H9 (cell line): ENCODE results near the gene ME3. TPM values are rescaled to one million over a fixed set of nuclear protein-coding genes. Genes with fewer than 3 reads are reported as not detected.

Experiments
- DNase-seq: peaks from one replicate; pipeline ENCODE4 v3.0.0-alpha.2; 2017
- H2AFZ ChIP-seq: one replicate; pipeline ENCODE4 v1.6.1; 2013; ENCODE audit warnings: mild to moderate bottlenecking, low read length, control low read depth, moderate library complexity
- H2AK5ac ChIP-seq: 2 replicates; pipeline ENCODE4 v1.6.1; 2013; ENCODE audit warnings: low read length, control low read depth, mixed read lengths; ENCODE audit not compliant: insufficient read length
- H2BK120ac ChIP-seq: one replicate; pipeline ENCODE4 v1.6.1; 2013; ENCODE audit warnings: low read depth, mild to moderate bottlenecking, low read length, control low read depth, inconsistent platforms; ENCODE audit not compliant: poor library complexity, severe bottlenecking
- H2BK12ac ChIP-seq: 2 replicates; pipeline ENCODE4 v1.6.1; 2013; ENCODE audit warnings: low read length, control low read depth, mixed read lengths, low read depth; ENCODE audit not compliant: insufficient read length
- H2BK15ac ChIP-seq: 2 replicates; pipeline ENCODE4 v1.6.1; 2013; ENCODE audit warnings: low read depth, low read length, control low read depth
- H2BK20ac ChIP-seq: one replicate; pipeline ENCODE4 v1.6.1; 2013; ENCODE audit warnings: low read depth, mild to moderate bottlenecking, low read length, control low read depth, inconsistent platforms; ENCODE audit not compliant: poor library complexity, severe bottlenecking
- H2BK5ac ChIP-seq: 2 replicates; pipeline ENCODE4 v1.6.1; 2013; ENCODE audit warnings: low read length, control low read depth, mixed read lengths; ENCODE audit not compliant: insufficient read length
- H3K14ac ChIP-seq: 2 replicates; pipeline ENCODE4 v1.6.1; 2013; ENCODE audit warnings: low read length, control low read depth; ENCODE audit not compliant: insufficient read depth
- H3K18ac ChIP-seq: 2 replicates; pipeline ENCODE4 v1.6.1; 2013; ENCODE audit warnings: low read depth, mild to moderate bottlenecking, mixed read lengths, low read length, control low read depth; ENCODE audit not compliant: insufficient read length
- H3K23ac ChIP-seq: 2 replicates; pipeline ENCODE4 v1.6.1; 2013; ENCODE audit warnings: low read length, control low read depth, mixed read lengths, low read depth; ENCODE audit not compliant: insufficient read length
- H3K23me2 ChIP-seq: 2 replicates; pipeline ENCODE4 v1.6.1; 2013; ENCODE audit warnings: low read depth, mild to moderate bottlenecking, mixed read lengths, low read length, control low read depth; ENCODE audit not compliant: insufficient read length, poor library complexity, severe bottlenecking
- H3K27ac ChIP-seq: 2 replicates; pipeline ENCODE4 v1.5.1; 2013; ENCODE audit warnings: low read length, control low read depth, mixed read lengths, low read depth; ENCODE audit not compliant: insufficient read length
- H3K27me3 ChIP-seq: 2 replicates; pipeline ENCODE4 v1.6.1; 2013; ENCODE audit warnings: low read length, control low read depth, inconsistent platforms; ENCODE audit not compliant: insufficient read depth
- H3K4ac ChIP-seq: 2 replicates; pipeline ENCODE4 v1.6.1; 2013; ENCODE audit warnings: low read depth, mild to moderate bottlenecking, control low read depth, inconsistent platforms, low read length, moderate library complexity
- H3K4me1 ChIP-seq: 2 replicates; pipeline ENCODE4 v1.6.1; 2013; ENCODE audit warnings: low read length, control low read depth, inconsistent platforms; ENCODE audit not compliant: insufficient read depth
- H3K4me2 ChIP-seq: 2 replicates; pipeline ENCODE4 v1.6.1; 2013; ENCODE audit warnings: low read length, control low read depth, mixed read lengths; ENCODE audit not compliant: insufficient read length, insufficient read depth
- H3K56ac ChIP-seq: 2 replicates; pipeline ENCODE4 v1.6.1; 2013; ENCODE audit warnings: low read depth, mild to moderate bottlenecking, mixed read lengths, low read length, control low read depth; ENCODE audit not compliant: insufficient read length
- H3K79me1 ChIP-seq: 2 replicates; pipeline ENCODE4 v1.6.1; 2013; ENCODE audit warnings: low read depth, mild to moderate bottlenecking, moderate library complexity, low read length, control low read depth, inconsistent platforms; ENCODE audit not compliant: insufficient read depth, poor library complexity, severe bottlenecking
- H3K79me2 ChIP-seq: 2 replicates; pipeline ENCODE4 v1.6.1; 2013; ENCODE audit warnings: low read length, control low read depth, inconsistent platforms; ENCODE audit not compliant: insufficient read depth
- H3K9ac ChIP-seq: 2 replicates; pipeline ENCODE4 v1.6.1; 2013; ENCODE audit warnings: low read length, control low read depth, mixed read lengths; ENCODE audit not compliant: insufficient read length; ENCODE audit errors: extremely low read depth
- H3K9me3 ChIP-seq: one replicate; pipeline ENCODE4 v1.6.1; 2013; ENCODE audit warnings: low read depth, low read length, inconsistent platforms; ENCODE audit not compliant: control insufficient read depth
- H3T11ph ChIP-seq: one replicate; pipeline ENCODE4 v1.6.1; 2013; ENCODE audit warnings: mild to moderate bottlenecking, low read length, control low read depth, inconsistent platforms
- H4K20me1 ChIP-seq: one replicate; pipeline ENCODE4 v1.6.1; 2013; ENCODE audit not compliant: control insufficient read depth, insufficient read length, insufficient read depth
- H4K5ac ChIP-seq: 2 replicates; pipeline ENCODE4 v1.6.1; 2013; ENCODE audit warnings: low read depth, mild to moderate bottlenecking, mixed read lengths, low read length, control low read depth; ENCODE audit not compliant: insufficient read length
- H4K8ac ChIP-seq: replicated peaks from 2 replicates; pipeline ENCODE4 v1.6.1; 2013; ENCODE audit warnings: low read length, control low read depth, mixed read lengths, low read depth; ENCODE audit not compliant: insufficient read length
- H4K91ac ChIP-seq: 2 replicates; pipeline ENCODE4 v1.6.1; 2013; ENCODE audit warnings: low read depth, mild to moderate bottlenecking, moderate library complexity, mixed read lengths, low read length, control low read depth; ENCODE audit not compliant: insufficient read length
- H3K27ac Mint-ChIP-seq, 3 experiments: 2 replicates in 2 of 3; 3 replicates in 1 of 3; pipeline ENCODE4 v1.8.0; 2020 to 2021; ENCODE audit warnings: mixed read lengths in 3 of 3, mild to moderate bottlenecking in 1 of 3, moderate library complexity in 1 of 3
- H3K27me3 Mint-ChIP-seq: 2 replicates; pipeline ENCODE4 v1.8.0; 2021; ENCODE audit warnings: low read depth, mild to moderate bottlenecking, moderate library complexity, mixed read lengths
- H3K36me3 Mint-ChIP-seq, 3 experiments: 2 replicates in 2 of 3; 3 replicates in 1 of 3; pipeline ENCODE4 v1.8.0; 2020 to 2021; ENCODE audit warnings: low read depth in 3 of 3, mixed read lengths in 3 of 3; ENCODE audit not compliant: insufficient read depth in 1 of 3
- H3K4me1 Mint-ChIP-seq, 2 experiments: 2 replicates each; pipeline ENCODE4 v1.8.0; 2020; ENCODE audit warnings: mixed read lengths in 2 of 2
- H3K4me3 Mint-ChIP-seq, 2 experiments: 2 replicates in 1 of 2; 3 replicates in 1 of 2; pipeline ENCODE4 v1.8.0; 2020 to 2021; ENCODE audit warnings: mild to moderate bottlenecking in 2 of 2, mixed read lengths in 2 of 2, moderate library complexity in 1 of 2
- H3K9me3 Mint-ChIP-seq, 2 experiments: 2 replicates in 1 of 2; 3 replicates in 1 of 2; pipeline ENCODE4 v1.8.0; 2020; ENCODE audit warnings: mild to moderate bottlenecking in 2 of 2, mixed read lengths in 2 of 2, moderate library complexity in 1 of 2
- CTCF ChIP-seq: fragments of 200-600 bp; sonication (generic); conservative IDR thresholded peaks from 3 replicates; pipeline ENCODE4 v1.8.0; 2021; ENCODE audit warnings: antibody characterized with exemption, mild to moderate bottlenecking
- WGBS: extraction: QIAGEN DNeasy Blood & Tissue Kit; methylation state at CpG from one replicate; pipeline ENCODE4 v1.1.7; 2013; ENCODE audit warnings: missing lambda C conversion rate, low lambda C conversion rate, mixed read lengths; ENCODE audit not compliant: insufficient read length; ENCODE audit errors: extremely low coverage; 5-methylcytosine and 5-hydroxymethylcytosine counted together
- total RNA-seq: library from RNA; stranded (reverse); gene quantifications from 2 replicates; pipeline ENCODE4 v1.2.1, GENCODE V29; 2021

ME3 gene
- total RNA-seq, 1 experiment from 2014 or later: 2.8 TPM

DNA sequence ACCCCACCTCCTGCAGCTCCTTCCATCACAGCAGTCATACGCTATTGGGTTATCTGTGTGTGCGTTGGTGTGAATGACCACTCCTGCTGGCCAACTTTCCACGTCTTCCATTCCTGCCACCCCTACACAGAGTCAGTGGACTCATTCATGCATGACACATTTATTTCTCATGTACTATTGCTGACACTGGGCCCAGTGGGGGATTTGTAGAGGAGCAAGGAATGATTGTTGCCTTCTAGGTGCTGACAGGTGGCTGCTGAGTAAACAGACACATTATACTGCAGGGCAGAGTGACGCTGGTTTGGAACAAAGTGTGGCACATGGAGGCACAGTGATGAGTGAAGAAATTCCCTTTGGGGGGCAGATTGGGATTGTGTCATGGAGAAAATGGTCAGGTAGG is 183.9 kb downstream of the ME3 start:
- H2BK120ac ChIP-seq: no peak overlapping the region
- no peak overlapping the region for H2AFZ ChIP-seq
- no peak for DNase-seq
- no peaks in the 10 kb centered on the region for H3K4me1 ChIP-seq
- no peak overlapping the region for H4K5ac ChIP-seq
- no peak overlapping the region for H3K27ac ChIP-seq
- no peak for TF ChIP-seq CTCF
- H3K4me2 ChIP-seq: no peak overlapping the region
- Mint-ChIP-seq H3K36me3 (no peaks in the 10 kb centered on the region), H3K4me1 (no peaks in the 10 kb centered on the region; a peak in 1 of 4 replicates), H3K27me3 (no peaks in the 10 kb centered on the region; the same call in 1 of the 2 replicates), H3K9me3 (no peaks in the 10 kb centered on the region), H3K4me3 (no peak overlapping the region), H3K27ac (no peak overlapping the region)
- H3K18ac ChIP-seq: no peak overlapping the region
- H3K9ac ChIP-seq: no peak overlapping the region
- no peaks in the 10 kb centered on the region for H4K20me1 ChIP-seq
- H3K79me2 ChIP-seq: no peaks in the 10 kb centered on the region
- no peaks in the 10 kb centered on the region for H3K23me2 ChIP-seq
- H2AK5ac ChIP-seq: no peak overlapping the region
- WGBS: no CpG with 5 or more reads among the region's 4 CpGs
- H3K9me3 ChIP-seq: no peaks in the 10 kb centered on the region
- H3K27me3 ChIP-seq: no peaks in the 10 kb centered on the region
- no peak overlapping the region for H2BK20ac ChIP-seq
- no peak overlapping the region for H2BK12ac ChIP-seq
- no peak overlapping the region for H4K8ac ChIP-seq
- no peak overlapping the region for H3K56ac ChIP-seq
- no peaks in the 10 kb centered on the region for H3K79me1 ChIP-seq
- no peak overlapping the region for H2BK5ac ChIP-seq
- H2BK15ac ChIP-seq: no peak overlapping the region
- no peak overlapping the region for H3K23ac ChIP-seq
- H3T11ph ChIP-seq: no peak overlapping the region
- H3K14ac ChIP-seq: no peak overlapping the region
- H4K91ac ChIP-seq: no peak overlapping the region
- no peak overlapping the region for H3K4ac ChIP-seq
